Adrenal gland (tissue), 12 donors: ENCODE results near the gene XPO4. TPM values are rescaled to one million over a fixed set of nuclear protein-coding genes. Genes with fewer than 3 reads are reported as not detected.
"Not testable (repeated sequence)": the region's sequence is repeated elsewhere in the genome, so short reads cannot be mapped to it uniquely, and the experiment has no call there.

Experiments
- DNase-seq, 7 donors: peaks; one replicate each; pipeline ENCODE4 v3.0.0-alpha.2; 2019 to 2020
- H3K27ac ChIP-seq, 5 donors: fragments of 200-600 bp; sonication (generic) in 4 of 5; 1 replicate in 3 of 5; 2 replicates in 2 of 5; pipeline versions ENCODE4 v1.5.1 to v1.8.0; 2016 to 2020; ENCODE audit warnings: mild to moderate bottlenecking in 1 of 5
- H3K27me3 ChIP-seq: fragments of 200-600 bp; 2 replicates; pipeline ENCODE4 v1.8.0; 2021
- H3K36me3 ChIP-seq, 2 donors: fragments of 200-600 bp; replicated peaks in 1 of 2; 1 replicate in 1 of 2; 2 replicates in 1 of 2; pipeline versions ENCODE4 v1.5.1 to v1.8.0; 2018 to 2022
- H3K4me1 ChIP-seq, 2 donors: fragments of 200-600 bp; replicated peaks in 1 of 2; 1 replicate in 1 of 2; 2 replicates in 1 of 2; pipeline versions ENCODE4 v1.5.1 to v1.8.0; 2018 to 2021
- H3K4me3 ChIP-seq, 4 donors: fragments of 200-600 bp; sonication (generic) in 3 of 4; one replicate each; pipeline ENCODE4 v1.5.1; 2016 to 2018
- H3K9me3 ChIP-seq, 3 donors: fragments of 200-600 bp; sonication (generic) in 1 of 3; replicated peaks in 1 of 3; 1 replicate in 2 of 3; 2 replicates in 1 of 3; pipeline versions ENCODE4 v1.5.1 to v1.8.0; 2016 to 2021
- POLR2A ChIP-seq, 2 donors: fragments of 450-650 bp; IDR thresholded peaks; one replicate each; pipeline ENCODE4 v1.6.1; 2017; ENCODE audit warnings: antibody characterized with exemption in 2 of 2, mild to moderate bottlenecking in 2 of 2, moderate library complexity in 1 of 2
- WGBS, 4 donors: extraction: QIAGEN DNeasy Blood & Tissue Kit in 2 of 4; methylation state at CpG; one replicate each; pipeline versions ENCODE4 v1.1.5 to v1.1.7; 2013 to 2017; 5-methylcytosine and 5-hydroxymethylcytosine counted together
- intact Hi-C, 2 donors: fragments of 100-400 bp; cut with DNase I; formaldehyde crosslinking; loops; one replicate each; pipeline versions ENCODE4 v1.14.1 to v1.15.0; 2022 to 2023
- polyA plus RNA-seq, 3 donors: library from polyadenylated mRNA; stranded (reverse); fragments of 200-250 nt in 2 of 3; fragments of 350-450 nt in 1 of 3; fragmentation: Illumina TruSeq in 1 of 3; extraction: RNeasy Lipid Tissue Mini Kit (QIAGEN cat#74804) in 1 of 3; gene quantifications; one replicate each; pipeline ENCODE4 v1.2.3, GENCODE V29; 2013 to 2014
- total RNA-seq, 9 donors: library from RNA; depleted of rRNA in 4 of 9; stranded (reverse); fragments of >200 nt in 4 of 9; fragments of 120-200 nt in 1 of 9; fragmentation: NEBNext Ultra II Directional in 1 of 9; extraction: Animal tissue kit (Norgen Biotek cat#: 25700) in 1 of 9; gene quantifications; one replicate each; pipeline versions ENCODE4 v1.1.0 to v1.2.4, GENCODE V29; 2013 to 2023
- TF ChIP-seq, protein P1 (sequence below), 6 experiments: fragments of 450-650 bp in 4 of 6; fragments of 200-600 bp in 2 of 6; sonication (generic) in 1 of 6; IDR thresholded peaks; 1 replicate in 5 of 6; 2 replicates in 1 of 6; pipeline versions ENCODE4 v1.5.1 to v1.8.0; 2016 to 2021; ENCODE audit warnings: antibody characterized with exemption in 6 of 6, mild to moderate bottlenecking in 2 of 6, moderate library complexity in 1 of 6
- donor health status: healthy with polysubstance abuse.
- donor health status: Bipolar disorder and iron deficiency.
- donor health status: DM: yes; HTN: yes; CAD: no.
- donor health status: DM: no; HTN: no; CAD: no.
- donor health status: DM: no; HTN: no; CAD: no.
- donor health status: DM: yes; HTN: yes; CAD: no.

The XPO4 gene
- total and polyA plus RNA-seq, 12 donors: 1.9 to 20.3 (median 11.5) TPM

DNA sequence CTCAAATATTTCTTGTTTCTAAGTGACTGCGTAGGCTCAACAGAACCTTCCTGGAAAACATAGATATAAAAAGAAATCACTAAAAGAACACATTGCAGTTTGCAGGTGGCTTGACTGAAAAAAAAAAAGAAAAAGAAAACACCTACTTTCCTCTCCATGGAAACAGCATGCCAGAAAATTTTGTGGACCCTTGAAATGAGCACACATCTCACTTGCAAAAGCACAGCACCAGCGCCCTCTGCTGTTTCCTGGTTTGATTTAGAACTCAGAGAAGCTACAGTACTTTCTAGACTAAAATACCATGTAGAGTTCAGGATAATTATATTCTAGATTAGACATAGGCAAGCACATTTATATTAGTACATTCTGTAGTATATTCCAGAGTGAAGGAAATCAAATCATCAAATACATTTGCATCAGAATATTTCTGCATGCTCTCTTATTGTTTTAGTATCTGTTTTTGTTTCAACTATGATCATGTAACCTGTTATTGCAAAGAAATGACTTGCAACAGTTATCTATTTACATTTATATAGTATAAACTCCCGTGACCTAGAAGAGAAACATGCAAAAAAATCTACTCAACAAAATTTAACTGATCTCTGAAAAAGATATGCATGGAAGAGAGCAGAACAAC lies 22.3 kb upstream of the XPO4 start:
- H3K27ac ChIP-seq: no peak overlapping the region
- peak; percentile 66 to 91 (median 84) for DNase-seq
- intact Hi-C loops: loop anchor here (5.0 to 10.0 kb wide), 2 partner anchors 213 to 430 kb away; no protein-coding TSS in a partner anchor
- no peaks in the 10 kb centered on the region for H3K27me3 ChIP-seq
- TF ChIP-seq, protein P1, sequence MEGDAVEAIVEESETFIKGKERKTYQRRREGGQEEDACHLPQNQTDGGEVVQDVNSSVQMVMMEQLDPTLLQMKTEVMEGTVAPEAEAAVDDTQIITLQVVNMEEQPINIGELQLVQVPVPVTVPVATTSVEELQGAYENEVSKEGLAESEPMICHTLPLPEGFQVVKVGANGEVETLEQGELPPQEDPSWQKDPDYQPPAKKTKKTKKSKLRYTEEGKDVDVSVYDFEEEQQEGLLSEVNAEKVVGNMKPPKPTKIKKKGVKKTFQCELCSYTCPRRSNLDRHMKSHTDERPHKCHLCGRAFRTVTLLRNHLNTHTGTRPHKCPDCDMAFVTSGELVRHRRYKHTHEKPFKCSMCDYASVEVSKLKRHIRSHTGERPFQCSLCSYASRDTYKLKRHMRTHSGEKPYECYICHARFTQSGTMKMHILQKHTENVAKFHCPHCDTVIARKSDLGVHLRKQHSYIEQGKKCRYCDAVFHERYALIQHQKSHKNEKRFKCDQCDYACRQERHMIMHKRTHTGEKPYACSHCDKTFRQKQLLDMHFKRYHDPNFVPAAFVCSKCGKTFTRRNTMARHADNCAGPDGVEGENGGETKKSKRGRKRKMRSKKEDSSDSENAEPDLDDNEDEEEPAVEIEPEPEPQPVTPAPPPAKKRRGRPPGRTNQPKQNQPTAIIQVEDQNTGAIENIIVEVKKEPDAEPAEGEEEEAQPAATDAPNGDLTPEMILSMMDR (IDR thresholded peaks at IDR 0.05): peak; percentile 50 to 84 (median 67)
- TF ChIP-seq POLR2A (IDR thresholded peaks at IDR 0.05): no peak
- H3K4me1 ChIP-seq: no peaks in the 10 kb centered on the region
- no peaks in the 10 kb centered on the region for H3K36me3 ChIP-seq
- WGBS, 4 donors: 32 to 35% (median 33%) methylated on average over 3 of the region's 3 CpGs
- no peak overlapping the region for H3K4me3 ChIP-seq
- H3K9me3 ChIP-seq: no peaks in the 10 kb centered on the region

DNA sequence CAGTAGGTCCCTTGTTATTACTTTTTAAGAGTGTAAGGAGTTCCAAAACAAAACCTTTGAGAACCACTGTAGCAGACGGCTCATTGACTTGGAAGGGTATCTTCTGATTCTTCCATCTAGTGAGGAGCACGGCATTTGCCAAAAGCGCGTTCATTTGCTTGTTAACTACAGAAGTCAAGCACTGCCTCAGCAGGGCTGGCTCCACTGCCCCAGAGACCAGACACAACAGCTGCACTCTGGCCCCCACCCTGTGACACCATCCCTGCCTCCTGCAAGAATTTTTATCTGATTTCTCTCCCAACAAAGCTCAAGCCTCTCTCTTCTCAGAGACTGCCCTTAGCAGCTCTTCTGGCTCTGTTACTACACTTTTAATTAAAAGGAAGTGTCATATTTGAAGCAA lies 20.7 kb upstream of the XPO4 start:
- Histone ChIP-seq H3K9me3 (no peaks in the 10 kb centered on the region), H3K27me3 (no peaks in the 10 kb centered on the region), H3K27ac (no peak overlapping the region), H3K36me3 (no peaks in the 10 kb centered on the region), H3K4me3 (no peak overlapping the region), H3K4me1 (no peaks in the 10 kb centered on the region)
- TF ChIP-seq, protein P1 (IDR thresholded peaks at IDR 0.05): no peak
- TF ChIP-seq POLR2A (IDR thresholded peaks at IDR 0.05): no peak
- no peak for DNase-seq
- intact Hi-C loops: loop anchor here (5.0 to 10.0 kb wide), 2 partner anchors 211 to 428 kb away; no protein-coding TSS in a partner anchor
- 82 to 92% (median 83%) methylated on average over 4 of the region's 4 CpGs for WGBS, 4 donors

DNA sequence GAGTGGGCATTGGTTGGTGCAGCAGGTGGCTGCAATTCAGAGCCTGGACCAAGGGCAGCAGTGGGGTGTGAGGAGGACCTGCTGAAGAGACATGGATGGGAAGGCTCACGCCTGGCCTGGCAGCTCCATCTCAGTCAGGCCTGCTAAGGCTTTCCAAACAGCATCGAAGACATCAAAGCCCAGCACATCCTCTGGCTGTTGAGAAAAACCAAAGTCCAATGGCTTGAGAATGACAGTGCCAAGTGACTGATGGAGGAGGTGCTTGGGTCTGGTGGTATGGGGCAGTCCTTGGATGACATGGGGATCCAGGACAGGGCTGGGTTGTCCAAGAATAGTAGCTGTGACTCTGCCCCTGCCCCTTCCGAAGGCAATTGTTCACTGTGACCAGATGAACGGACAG lies 19.0 kb upstream of the XPO4 start:
- WGBS, 4 donors: 74 to 86% (median 77%) methylated on average over 2 to 4 of the region's 4 CpGs
- Histone ChIP-seq H3K9me3 (no peaks in the 10 kb centered on the region), H3K27ac (no peak overlapping the region), H3K4me1 (no peaks in the 10 kb centered on the region), H3K4me3 (no peak overlapping the region), H3K27me3 (no peaks in the 10 kb centered on the region), H3K36me3 (no peaks in the 10 kb centered on the region)
- TF ChIP-seq POLR2A (IDR thresholded peaks at IDR 0.05): no peak
- TF ChIP-seq, protein P1 (IDR thresholded peaks at IDR 0.05): no peak
- peak in 1 of 7 donors; percentile 21 for DNase-seq
- intact Hi-C loops: loop anchor here (2.0 to 10.0 kb wide), 3 partner anchors 209 to 429 kb away; no protein-coding TSS in a partner anchor

DNA sequence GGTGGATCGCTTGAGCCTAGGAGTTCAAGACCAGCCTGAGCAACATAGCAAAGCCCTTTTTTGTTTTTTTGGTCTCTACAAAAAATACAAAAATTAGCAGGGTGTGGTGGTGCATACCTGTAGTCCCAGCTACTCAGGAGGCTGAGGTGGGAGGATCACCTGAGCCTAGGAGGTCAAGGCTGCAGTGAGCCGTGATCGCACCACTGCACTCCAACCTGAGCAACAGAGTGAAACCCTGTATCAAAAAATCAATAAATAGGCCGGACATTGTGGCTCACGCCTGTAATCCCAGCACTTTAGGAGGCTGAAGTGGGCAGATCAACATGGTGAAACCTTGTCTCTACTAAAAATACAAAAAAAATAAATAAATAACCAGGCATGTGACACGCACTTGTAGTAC lies 13.1 kb upstream of the XPO4 start:
- not testable (repeated sequence) for H3K27ac ChIP-seq, H3K27me3 ChIP-seq, H3K4me1 ChIP-seq, H3K9me3 ChIP-seq, H3K4me3 ChIP-seq, H3K36me3 ChIP-seq
- DNase-seq: peak in 1 of 7 donors; percentile 25
- 86 to 92% (median 90%) methylated on average over 6 of the region's 6 CpGs for WGBS, 4 donors
- intact Hi-C loops: loop anchor here in 1 of 2 donors (10.0 kb wide), 1 partner anchor 721 kb away; the partner anchor contains the start of gene GJB2

DNA sequence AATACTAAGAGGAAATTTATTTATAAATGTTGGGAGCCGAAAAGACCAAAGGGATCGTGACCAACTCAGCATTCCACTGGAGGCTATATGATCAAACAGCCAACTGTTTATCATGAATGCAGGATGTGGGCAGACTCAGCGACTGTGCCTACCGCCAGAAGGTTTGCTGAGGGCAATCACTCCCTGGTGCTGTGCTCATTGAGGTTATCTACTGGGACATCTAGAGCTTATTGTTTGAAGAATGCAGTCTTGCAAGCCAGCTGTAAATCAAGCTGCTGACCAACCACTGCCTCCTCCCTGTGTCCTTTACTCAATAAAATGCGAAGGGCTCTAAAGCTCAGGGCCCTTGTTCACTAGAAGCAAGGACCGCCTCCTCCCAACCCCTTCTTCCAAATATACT lies 8.5 kb upstream of the XPO4 start:
- Histone ChIP-seq H3K27ac (no peak overlapping the region), H3K27me3 (no peaks in the 10 kb centered on the region), H3K4me1 (no peaks in the 10 kb centered on the region), H3K36me3 (no peaks in the 10 kb centered on the region), H3K4me3 (no peak overlapping the region), H3K9me3 (no peaks in the 10 kb centered on the region)
- TF ChIP-seq, protein P1 (IDR thresholded peaks at IDR 0.05): no peak
- TF ChIP-seq POLR2A (IDR thresholded peaks at IDR 0.05): no peak
- 87 to 93% (median 90%) methylated on average over 6 of the region's 6 CpGs for WGBS, 4 donors
- DNase-seq: peak in 1 of 7 donors; percentile 15
- intact Hi-C loops: loop anchor here in 1 of 2 donors (10.0 kb wide), 1 partner anchor 716 kb away; the partner anchor contains the start of gene GJB2
